GM18511 (cell line): Measurements from ENCODE around the gene SNX18.

ENCODE experiments used
- ATAC-seq: cut with Tn5 transposase; IDR thresholded peaks from one replicate; pipeline ENCODE4 v1.9.1; 2021; ENCODE audit warnings: mild to moderate bottlenecking, moderate library complexity; ENCODE audit not compliant: unreplicated experiment

Gene SNX18

DNA sequence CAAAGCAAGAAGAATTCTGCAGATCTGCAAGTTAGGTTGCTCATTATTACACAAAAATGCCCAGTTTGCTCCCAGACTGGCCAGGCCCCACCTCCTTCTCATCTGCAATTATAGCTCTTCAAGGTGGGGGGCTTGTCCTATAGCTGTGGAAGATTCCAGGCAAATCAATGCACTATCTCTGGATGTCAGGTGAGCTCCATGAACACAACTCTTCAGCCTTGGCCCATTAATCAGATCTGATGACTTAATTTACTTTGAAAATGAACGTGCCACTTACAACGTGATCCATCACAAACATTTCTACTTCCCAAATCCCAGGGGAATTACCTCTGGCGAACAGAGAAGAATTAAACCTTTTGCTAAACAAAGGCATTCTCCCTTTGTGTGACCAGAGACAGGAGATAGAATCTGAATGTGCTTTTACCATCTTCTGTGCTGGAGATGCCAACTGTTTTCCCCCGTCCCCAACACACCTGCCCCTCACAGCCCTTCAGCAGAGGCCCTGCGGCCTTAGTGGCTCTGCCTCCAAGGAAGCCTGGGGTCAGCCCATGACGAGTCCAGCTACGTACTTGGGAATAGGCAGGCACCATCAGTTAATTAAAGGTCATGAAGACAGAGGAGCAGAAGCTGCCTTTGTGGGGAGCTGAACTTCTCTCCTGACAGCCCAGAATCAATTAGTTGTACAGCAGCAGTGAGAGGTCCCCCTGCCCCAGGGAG lies 60.5 kb downstream of the SNX18 start:
- ATAC-seq: no peak

DNA sequence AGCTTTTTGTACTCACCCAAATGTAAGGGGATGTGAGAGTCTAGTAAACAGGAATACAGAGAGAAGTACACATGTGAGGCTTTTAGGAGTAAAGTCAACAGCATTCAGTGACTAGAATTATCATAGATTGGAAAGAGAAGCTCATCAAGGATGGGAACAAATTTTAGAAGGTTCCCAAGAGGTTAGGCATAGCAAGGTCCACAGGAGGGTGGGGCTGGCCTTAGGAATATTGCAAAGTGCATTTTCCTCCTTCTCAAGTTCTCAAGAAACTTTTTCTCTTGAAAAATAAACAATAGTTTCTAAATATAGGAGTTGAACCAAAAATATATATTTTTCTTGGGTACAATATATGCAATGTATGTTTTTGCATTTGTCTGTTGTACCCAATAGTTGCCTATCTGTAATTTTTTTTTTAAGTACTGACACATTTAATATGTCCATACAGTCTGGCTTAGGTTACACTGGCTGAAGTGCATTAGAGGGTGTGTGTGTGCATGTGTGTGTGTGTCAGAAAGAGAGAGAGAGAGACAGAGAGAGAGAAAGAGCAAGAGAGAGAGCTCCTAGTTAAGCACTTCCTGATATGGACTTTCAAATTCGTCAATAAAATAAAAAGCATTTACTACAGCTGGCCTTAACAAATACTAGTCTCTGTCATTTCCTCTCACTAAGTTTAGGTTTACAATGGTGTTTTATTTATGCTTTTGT lies 62.2 kb downstream of the SNX18 start:
- ATAC-seq: no peak

DNA sequence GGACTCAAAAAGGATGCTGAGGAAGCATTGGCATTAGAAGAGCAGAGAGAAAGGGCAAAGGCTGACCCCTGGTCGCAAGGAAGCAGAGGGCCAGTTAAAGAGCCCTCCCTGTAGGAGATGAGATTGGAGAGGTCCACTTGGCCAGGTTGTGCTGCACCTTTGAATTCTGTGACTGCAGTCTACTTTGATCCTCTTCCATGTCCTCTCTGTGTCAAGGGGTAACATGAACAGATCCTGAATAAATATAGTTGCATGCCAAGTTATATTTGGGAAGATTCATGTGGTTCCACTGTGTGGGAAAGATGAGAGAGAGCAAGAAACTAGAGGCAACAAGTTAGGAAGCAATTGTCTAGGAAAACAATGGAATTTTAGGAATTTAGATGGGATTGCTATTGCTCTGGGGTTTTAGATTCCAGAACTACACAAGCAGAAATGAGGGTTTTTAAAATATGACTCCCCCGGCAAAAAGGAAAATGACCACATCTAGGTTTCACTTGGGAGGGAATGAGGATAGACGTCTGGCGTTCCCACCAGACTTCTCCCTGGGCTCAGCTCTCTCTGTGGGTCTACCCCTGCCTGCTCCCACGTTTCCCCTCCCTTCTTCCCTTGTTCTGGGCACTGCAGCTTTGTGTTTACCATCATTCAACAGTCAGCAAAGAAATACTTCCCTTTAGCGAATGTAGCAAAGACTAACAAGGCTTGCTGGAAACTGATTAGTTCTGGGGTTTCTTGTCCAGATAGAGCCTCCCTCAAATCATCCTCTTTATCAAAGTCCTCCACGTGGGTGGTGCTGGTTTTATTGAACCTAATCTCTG lies 63.6 kb downstream of the SNX18 start:
- ATAC-seq: no peak

DNA sequence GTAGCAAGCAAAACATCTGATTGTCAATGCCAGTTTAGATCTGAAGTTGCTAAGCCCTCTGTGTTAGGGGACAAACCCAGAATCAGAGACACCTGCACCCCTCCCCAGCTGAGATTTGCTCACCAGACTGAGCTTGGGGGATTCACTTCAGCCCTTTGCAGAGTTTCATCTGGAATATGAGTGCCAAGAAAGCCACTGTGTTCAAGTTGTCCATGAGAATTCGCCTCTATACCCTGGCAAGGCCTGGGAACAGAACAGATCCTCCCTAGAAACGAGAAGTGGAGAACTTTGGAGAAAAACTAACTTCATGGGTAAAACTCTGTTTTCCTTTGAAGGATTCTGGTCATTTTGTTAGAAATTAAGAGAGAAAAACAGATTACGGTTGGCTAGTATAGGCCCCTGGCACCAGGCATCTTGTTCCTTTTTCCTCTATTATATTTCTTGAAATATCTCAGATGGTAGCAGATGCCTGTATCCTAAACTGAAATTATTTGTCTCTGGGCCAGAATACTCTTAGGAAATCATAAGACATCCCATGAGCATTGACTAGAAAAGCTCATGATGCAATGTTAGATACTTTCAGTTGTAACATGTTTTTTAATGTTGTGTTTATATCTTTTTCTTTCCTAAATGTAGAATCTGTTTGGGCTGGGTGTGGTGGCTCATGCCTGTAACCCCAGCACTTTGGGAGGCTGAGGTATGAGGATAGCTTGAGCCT lies 64.4 kb downstream of the SNX18 start:
- ATAC-seq: no peak

DNA sequence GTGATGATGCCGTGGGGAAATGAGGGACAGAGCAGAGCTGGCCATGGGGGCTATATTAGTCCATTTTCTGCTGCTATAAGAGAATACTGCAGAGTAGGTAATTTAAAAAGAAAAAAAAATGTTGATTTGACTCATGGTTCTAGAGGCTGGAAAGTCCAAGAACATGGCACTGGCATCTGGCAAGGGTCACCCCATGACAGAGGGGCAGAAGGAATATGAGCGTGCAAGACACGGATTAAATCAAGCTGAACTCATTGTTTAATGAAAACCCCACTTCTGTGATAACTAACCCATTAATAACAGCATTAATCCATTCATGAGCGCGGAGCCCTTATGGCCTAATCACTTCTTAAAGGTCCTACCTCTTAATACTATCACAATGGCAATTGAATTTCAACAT lies 68.8 kb downstream of the SNX18 start:
- ATAC-seq: no peak

DNA sequence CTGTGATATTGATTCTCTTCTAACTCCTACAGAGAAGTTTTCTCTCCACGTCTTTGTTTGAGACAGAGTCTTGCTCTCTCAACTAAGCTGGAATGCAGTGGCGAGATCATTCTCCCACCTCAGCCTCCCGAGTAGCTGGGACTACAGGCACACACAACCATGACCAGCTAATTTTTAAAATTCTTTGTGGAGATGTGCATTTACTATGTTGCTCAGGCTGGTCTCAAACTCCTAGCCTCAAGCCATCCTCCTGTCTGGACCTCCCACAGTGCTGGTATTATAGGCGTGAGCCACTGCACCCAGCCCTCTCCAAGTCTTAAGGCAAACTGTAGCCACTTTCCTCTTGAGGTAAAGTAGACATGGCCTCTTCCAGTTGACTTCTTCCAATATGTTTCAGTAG lies 72.2 kb downstream of the SNX18 start:
- ATAC-seq: no peak

DNA sequence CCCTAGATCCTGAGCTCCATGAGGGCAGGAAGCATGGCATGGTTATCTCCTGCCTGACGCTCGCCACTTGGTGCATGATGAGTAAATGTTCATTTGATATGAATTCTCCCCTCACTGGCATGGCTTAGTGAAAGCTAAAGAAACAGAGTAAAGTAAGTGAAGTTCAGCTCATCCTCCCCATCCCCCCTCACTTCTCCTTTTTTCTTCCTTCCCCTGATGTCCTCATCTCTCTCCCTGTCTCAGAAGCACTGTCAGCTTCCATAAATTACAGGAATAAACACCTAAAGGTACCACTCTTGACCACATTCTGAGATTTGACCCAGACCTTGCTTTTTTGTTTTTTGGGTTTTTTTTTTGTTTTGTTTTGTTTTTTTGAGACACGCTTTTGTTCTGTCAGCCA lies 73.3 kb downstream of the SNX18 start:
- no peak for ATAC-seq

DNA sequence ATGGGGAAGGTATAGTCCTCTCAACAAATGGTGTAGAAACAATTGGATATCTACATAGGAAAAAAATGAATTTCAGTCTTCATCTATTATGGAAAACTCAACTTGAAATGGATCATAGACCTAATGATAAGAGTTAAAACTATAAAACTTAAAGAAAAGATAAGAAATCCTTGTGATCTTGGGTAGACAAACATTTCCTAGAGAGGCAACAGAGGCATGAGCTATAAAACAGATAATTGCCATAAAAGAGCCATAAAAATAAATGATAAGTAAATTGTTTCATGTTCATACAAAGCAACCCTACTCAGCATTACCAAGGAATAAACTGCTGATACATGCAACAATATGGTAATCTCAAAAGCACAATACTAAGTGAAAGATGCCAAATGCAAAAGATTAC lies 76.2 kb downstream of the SNX18 start:
- ATAC-seq: no peak

DNA sequence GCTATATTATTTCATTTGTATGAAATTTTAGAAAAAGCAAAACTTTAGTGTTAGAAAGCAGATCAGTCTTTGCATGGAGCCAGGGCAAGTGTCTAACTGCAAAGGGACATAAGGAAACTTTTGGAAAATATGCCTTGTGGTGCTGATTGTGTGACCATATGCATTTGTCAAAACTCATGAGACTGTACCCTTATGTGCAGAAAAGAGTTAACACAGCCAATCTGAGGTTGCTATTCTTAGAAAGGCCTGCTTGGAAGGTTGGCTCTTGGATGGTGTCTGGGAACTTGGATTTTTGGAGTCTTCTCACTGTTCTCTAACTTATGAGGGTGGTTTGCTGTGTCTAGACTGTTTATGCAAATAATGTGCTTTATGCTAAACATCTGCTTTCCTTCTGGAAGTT lies 76.6 kb downstream of the SNX18 start:
- ATAC-seq: no peak

DNA sequence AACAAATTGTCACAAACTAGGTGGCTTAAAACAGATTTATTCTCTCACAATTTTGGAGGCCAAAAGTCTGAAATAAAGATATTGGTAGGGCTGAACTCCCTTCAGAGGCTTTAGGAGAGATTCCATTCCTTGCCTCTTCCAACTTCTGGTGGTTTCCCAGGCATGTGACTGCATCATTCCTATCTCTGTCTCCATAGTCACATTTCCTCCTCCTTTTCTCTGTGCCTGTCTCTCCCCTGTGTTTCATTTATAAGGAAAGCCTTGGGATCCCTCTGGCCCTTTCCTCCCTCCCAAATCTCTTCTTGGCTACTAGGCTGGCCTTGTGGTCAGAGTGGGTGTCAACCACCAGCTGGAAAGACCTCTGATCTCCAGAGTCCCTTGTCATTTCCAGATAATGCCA lies 78.2 kb downstream of the SNX18 start:
- ATAC-seq: no peak
